ENCODE measurements around the gene NUP133.
"Not testable (repeated sequence)": the region's sequence is repeated elsewhere in the genome, so short reads cannot be mapped to it uniquely, and the experiment has no call there.

NUP133 gene

DNA sequence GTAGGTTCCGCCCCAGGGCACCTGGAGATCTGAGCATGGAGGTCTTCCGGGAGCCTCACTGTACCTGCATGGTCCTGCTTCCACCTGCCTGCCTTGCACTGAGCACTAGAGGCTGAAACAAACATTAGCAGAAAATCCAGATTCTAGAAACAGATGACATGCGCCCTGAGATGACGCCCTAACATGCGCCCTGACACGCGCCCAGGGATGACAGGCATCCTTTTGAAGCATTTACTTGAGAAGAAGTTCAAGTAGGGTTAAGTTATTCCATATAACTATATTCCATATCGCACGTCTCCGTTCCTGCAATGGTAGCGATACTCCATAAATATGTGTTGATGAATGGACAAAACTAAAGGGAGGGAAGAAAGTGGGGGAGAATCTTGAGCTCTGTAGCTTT lies 87.9 kb downstream of the NUP133 start:
- H3K4me3 ChIP-seq: no peak overlapping the region
- no peak for DNase-seq (ENCODE audit: low spot score)
- no peak for TF ChIP-seq CTCF (IDR thresholded peaks at IDR 0.05)
- no peak overlapping the region for H3K27ac ChIP-seq

DNA sequence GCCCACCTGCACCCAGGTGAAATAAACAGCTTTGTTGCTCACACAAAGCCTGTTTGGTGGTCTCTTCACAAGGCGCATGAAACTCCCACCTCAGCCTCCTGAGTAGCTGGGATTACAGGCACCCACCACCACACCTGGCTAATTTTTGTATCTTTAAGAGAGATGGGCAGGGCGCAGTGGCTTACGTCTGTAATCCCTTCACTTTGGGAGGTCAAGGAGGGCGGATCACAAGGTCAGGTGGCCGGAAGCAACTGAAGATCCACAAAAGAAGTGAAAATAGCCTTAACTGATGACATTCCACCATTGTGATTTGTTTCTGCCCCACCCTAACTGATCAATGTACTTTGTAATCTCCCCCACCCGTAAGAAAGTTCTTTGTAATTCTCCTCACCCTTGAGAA lies 89.6 kb downstream of the NUP133 start:
- not testable (repeated sequence) for H3K4me3 ChIP-seq; H3K27ac ChIP-seq; DNase-seq (ENCODE audit: low spot score)

DNA sequence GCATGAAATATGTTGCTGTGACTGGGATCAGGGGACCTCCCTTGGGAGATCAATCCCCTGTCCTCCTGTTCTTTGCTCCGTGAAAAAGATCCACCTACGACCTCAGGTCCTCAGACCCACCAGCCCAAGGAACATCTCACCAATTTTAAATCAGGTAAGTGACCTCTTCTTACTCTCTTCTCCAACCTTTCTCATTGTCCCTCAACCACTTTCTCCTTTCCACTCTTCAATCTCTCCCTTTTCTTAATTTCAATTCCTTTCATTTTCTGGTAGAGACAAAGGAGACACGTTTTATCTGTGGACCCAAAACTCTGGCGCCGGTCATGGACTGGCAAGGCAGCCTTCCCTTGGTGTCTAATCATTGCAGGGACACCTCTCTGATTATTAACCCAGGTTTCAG lies 95.3 kb downstream of the NUP133 start:
- not testable (repeated sequence) for DNase-seq (ENCODE audit: low spot score); H3K27ac ChIP-seq; H3K4me3 ChIP-seq

DNA sequence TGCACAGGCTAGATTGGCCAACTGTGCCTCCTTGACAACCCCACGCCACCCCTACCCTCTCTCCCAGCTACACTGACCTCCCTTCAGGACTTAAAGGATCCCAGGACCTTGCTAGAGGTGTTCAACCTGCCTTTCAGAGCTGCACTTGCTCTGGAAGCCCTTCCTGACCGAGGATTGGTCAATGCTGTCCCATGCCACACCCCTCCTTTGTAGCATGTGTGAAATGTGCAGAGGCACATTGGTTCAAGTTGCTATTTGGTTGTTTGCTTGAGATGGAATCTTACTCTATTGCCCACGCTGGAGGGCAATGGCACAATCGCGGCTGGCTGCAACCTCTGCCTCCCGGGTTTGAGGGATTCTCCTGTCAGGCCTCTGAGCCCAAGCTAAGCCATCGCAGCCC lies 96.1 kb downstream of the NUP133 start:
- Histone ChIP-seq H3K27ac (peak overlapping the region; percentile 1 to 68), H3K4me3 (no peak overlapping the region)
- no peak for DNase-seq (ENCODE audit: low spot score)
- no peak for TF ChIP-seq CTCF (IDR thresholded peaks at IDR 0.05)

- TF ChIP-seq CTCF (IDR thresholded peaks at IDR 0.05): no peak
- peak overlapping the region; percentile 33 for H3K4me3 ChIP-seq
- DNase-seq (ENCODE audit: low spot score): no peak
- peak overlapping the region; percentile 68 to 86 for H3K27ac ChIP-seq
Measured at GRCh38 chr1:229411434-229412055, 96.6 kb downstream of the NUP133 start.

- Histone ChIP-seq H3K4me3 (peak overlapping the region; percentile 33), H3K27ac (peak overlapping the region; percentile 68 to 86)
- no peak for TF ChIP-seq CTCF (IDR thresholded peaks at IDR 0.05)
- peak; percentile 85 for DNase-seq (ENCODE audit: low spot score)
Measured at GRCh38 chr1:229410692-229411433, 97.3 kb downstream of the NUP133 start.

- Histone ChIP-seq H3K4me3 (peak overlapping the region; percentile 33), H3K27ac (peak overlapping the region; percentile 68 to 86)
- no peak for TF ChIP-seq CTCF (IDR thresholded peaks at IDR 0.05)
- no peak for DNase-seq (ENCODE audit: low spot score)
Measured at GRCh38 chr1:229410370-229410691, 97.8 kb downstream of the NUP133 start.

GRCh38 chr1:229409616-229410369 lies 98.3 kb downstream of the NUP133 start:
- no peak for DNase-seq (ENCODE audit: low spot score)
- TF ChIP-seq CTCF (IDR thresholded peaks at IDR 0.05): no peak
- Histone ChIP-seq H3K27ac (peak overlapping the region; percentile 68 to 86), H3K4me3 (peak overlapping the region; percentile 33)
